GM12801 (cell line): ENCODE data around the gene TOLLIP.

ENCODE experiments used
- TF ChIP-seq, protein P1 (sequence below): IDR thresholded peaks from one replicate; pipeline ENCODE4 v1.5.1; 2011; ENCODE audit warnings: control low read depth; ENCODE audit not compliant: insufficient read length; ENCODE audit errors: extremely low read depth

TOLLIP gene

DNA sequence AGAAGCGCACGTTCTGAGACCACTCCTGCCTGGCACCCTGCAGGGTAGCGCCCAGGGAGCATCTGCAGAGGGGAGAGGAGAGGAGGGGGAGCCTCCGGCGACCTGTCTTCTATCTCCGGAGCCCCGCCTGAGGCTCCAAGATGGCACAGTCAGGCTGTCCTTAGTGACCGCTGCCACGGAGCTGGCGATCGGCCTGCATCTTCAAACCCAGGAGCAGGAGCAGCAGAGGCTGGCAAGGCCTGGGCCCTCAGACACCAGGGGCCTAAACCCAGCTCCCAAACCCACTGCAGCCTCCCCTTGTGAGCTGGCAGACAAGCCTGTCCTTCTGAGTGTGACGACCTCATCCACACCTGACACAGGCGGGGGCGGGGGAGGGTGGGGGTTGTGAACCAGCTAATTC is 34.9 kb downstream of the TOLLIP start:
- TF ChIP-seq, protein P1, sequence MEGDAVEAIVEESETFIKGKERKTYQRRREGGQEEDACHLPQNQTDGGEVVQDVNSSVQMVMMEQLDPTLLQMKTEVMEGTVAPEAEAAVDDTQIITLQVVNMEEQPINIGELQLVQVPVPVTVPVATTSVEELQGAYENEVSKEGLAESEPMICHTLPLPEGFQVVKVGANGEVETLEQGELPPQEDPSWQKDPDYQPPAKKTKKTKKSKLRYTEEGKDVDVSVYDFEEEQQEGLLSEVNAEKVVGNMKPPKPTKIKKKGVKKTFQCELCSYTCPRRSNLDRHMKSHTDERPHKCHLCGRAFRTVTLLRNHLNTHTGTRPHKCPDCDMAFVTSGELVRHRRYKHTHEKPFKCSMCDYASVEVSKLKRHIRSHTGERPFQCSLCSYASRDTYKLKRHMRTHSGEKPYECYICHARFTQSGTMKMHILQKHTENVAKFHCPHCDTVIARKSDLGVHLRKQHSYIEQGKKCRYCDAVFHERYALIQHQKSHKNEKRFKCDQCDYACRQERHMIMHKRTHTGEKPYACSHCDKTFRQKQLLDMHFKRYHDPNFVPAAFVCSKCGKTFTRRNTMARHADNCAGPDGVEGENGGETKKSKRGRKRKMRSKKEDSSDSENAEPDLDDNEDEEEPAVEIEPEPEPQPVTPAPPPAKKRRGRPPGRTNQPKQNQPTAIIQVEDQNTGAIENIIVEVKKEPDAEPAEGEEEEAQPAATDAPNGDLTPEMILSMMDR, result no peak

DNA sequence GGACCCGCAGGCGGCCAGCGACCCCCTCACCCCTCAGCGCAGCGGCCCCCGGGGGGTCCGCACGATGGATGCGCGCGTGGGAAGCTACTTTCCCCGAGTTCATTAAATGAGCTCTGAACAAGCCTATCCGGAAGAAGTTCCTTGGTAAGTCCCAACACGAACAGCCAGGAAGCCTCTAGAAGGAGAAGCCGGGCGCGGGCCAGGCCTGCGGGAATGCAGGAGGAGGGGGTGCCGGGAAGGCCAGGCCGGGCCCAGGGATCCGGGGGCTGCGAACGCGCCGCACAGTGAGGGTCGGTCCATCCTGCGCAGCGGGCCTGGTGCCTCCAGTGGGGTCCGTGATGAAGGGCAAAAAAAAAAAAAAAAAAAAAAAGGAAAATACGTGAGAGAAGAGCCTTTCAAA is 36.9 kb downstream of the TOLLIP start:
- TF ChIP-seq, protein P1, result no peak

DNA sequence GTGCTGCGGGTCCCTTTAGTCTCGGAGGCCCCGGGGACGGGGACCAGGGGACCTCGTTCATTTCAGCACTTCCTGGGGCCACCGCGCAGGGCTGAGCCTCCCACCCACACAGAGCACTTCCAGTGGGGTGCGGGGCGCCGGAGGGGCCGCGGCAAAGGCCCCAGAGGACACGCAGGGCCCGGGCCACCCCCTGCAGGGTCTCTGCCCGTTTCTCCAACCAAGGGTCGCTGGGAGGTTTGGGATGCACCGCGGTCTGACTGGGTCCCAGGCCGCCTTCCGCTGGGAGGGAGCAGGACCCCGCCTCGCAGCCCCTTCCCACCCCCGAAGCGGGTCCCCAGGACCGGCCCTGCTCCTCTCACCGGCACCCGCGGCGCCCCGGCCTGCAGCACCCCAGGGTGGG is 37.5 kb downstream of the TOLLIP start:
- TF ChIP-seq, protein P1, result no peak

DNA sequence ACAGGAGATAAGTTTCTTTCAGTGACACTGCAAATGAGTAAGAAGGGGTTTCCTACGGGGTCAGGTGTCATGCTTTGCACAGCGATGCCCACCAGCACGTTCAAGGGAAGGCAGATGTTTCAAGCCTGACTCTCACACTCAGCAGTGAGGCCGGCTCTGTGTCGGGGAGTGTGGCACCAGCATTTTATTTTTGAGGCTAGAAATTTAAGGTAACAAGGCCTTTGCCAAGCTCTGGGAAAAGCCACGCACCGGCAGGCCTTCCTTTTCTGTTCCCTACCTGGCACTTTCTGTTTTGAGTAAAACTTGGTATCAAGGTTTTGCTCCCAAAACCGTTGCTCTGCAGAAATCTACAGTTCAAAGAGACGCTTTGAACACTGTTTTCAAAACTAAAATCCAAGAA is 38.0 kb downstream of the TOLLIP start:
- TF ChIP-seq, protein P1, result no peak

DNA sequence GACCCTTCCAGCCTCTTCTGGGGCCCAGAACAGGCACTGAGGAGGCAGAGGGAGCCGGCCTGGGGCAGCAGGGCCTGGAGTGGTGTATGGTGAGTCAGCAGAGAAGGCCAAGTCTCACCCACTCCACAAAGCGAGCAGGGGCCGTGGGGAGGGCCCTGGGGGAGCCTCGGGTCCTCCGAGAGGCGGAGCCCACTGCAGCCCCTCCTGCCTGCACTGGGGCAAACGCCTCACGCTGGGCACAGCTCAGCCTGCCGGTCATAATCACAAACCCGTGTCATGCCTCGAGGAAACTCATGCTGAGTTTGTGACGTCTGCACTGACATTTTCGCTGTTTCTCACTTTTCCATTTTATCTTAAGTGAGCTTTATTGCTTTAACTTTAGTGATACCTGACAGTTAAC is 38.4 kb downstream of the TOLLIP start:
- TF ChIP-seq, protein P1, result no peak

DNA sequence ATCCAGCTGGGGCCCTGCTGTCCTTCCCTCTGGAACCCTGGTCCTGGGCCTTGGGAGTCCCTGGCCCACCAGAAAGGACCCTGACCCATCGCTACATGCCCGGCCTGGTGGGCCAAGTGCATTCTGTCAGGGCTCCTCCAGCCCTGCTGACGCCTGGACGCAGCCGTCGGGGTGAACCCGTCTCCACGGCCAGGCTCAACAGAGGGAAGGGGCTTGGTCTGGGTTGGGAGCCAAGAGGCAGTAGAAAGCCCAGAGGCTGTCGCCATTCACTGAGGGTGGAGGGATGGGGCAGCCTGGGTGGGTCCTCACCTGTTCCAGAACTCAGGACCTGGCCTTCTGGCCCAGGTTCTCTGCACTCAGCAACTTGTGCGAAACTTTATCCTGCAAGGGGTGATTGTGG is 39.0 kb downstream of the TOLLIP start:
- TF ChIP-seq, protein P1, result no peak

DNA sequence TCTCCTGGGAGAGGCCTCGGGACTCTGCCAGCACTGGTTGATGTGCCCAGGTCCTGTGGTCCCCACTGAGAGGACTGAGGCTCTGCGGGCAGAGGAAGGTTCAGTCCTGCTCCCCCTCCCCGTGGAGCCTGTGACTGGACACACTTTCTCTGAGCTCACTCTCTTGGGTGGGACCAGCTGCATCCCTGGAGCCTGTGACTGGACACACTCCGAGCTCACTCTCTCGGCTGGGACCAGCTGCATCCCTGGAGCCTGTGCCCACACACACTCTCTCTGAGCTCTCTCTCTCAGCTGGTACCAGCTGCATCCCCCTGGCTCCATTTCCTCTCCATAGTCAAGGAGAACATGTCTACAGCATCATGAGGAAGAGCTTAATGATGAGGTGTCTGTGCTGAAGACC is 39.5 kb downstream of the TOLLIP start:
- TF ChIP-seq, protein P1, result no peak
